ENCODE results near the gene KCNIP4.

The KCNIP4 gene

GRCh38 chr4:20859097-20859781 is 1089.3 kb downstream of the KCNIP4 start:
- DNase-seq (ENCODE audit: low read depth) = no peak
- no peak for TF ChIP-seq CTCF (IDR thresholded peaks at IDR 0.05; ENCODE audit: control insufficient read depth, insufficient read depth, low read depth, low read length, missing control alignments)
- H3K4me3 ChIP-seq (ENCODE audit: control insufficient read depth, low read depth, low read length) = no peak overlapping the region

- no peak for DNase-seq (ENCODE audit: low read depth)
- no peak overlapping the region for H3K4me3 ChIP-seq (ENCODE audit: control insufficient read depth, low read depth, low read length)
- TF ChIP-seq CTCF (IDR thresholded peaks at IDR 0.05; ENCODE audit: control insufficient read depth, insufficient read depth, low read depth, low read length, missing control alignments) = no peak
Measured at GRCh38 chr4:20857081-20857480, 1091.5 kb downstream of the KCNIP4 start.

- TF ChIP-seq CTCF (IDR thresholded peaks at IDR 0.05; ENCODE audit: control insufficient read depth, insufficient read depth, low read depth, low read length, missing control alignments) = no peak
- H3K4me3 ChIP-seq (ENCODE audit: control insufficient read depth, low read depth, low read length) = no peak overlapping the region
- DNase-seq (ENCODE audit: low read depth) = no peak
Measured at GRCh38 chr4:20847124-20847747, 1101.3 kb downstream of the KCNIP4 start.

- no peak overlapping the region for H3K4me3 ChIP-seq (ENCODE audit: control insufficient read depth, low read depth, low read length)
- TF ChIP-seq CTCF (IDR thresholded peaks at IDR 0.05; ENCODE audit: control insufficient read depth, insufficient read depth, low read depth, low read length, missing control alignments) = no peak
- DNase-seq (ENCODE audit: low read depth) = no peak
Measured at GRCh38 chr4:20844311-20844710, 1104.3 kb downstream of the KCNIP4 start.

GRCh38 chr4:20840648-20841190 is 1107.9 kb downstream of the KCNIP4 start:
- TF ChIP-seq CTCF (IDR thresholded peaks at IDR 0.05; ENCODE audit: control insufficient read depth, insufficient read depth, low read depth, low read length, missing control alignments) = no peak
- H3K4me3 ChIP-seq (ENCODE audit: control insufficient read depth, low read depth, low read length) = no peak overlapping the region
- no peak for DNase-seq (ENCODE audit: low read depth)

GRCh38 chr4:20839957-20840356 is 1108.6 kb downstream of the KCNIP4 start:
- no peak for TF ChIP-seq CTCF (IDR thresholded peaks at IDR 0.05; ENCODE audit: control insufficient read depth, insufficient read depth, low read depth, low read length, missing control alignments)
- no peak overlapping the region for H3K4me3 ChIP-seq (ENCODE audit: control insufficient read depth, low read depth, low read length)
- DNase-seq (ENCODE audit: low read depth) = no peak

All from AG09309 (cell line).